ENCODE data around the gene MYORG. TPM values are rescaled to one million over a fixed set of nuclear protein-coding genes. Genes with fewer than 3 reads are reported as not detected.
A peak's percentile ranks its signal among the peaks of the same experiment; 100 is the strongest.

MYORG gene
- total RNA-seq, 3 donors from 2014 or later (not counting 1 experiment from before 2014, with no cell fraction given): 0.58 to 0.93 (median 0.92) TPM

DNA sequence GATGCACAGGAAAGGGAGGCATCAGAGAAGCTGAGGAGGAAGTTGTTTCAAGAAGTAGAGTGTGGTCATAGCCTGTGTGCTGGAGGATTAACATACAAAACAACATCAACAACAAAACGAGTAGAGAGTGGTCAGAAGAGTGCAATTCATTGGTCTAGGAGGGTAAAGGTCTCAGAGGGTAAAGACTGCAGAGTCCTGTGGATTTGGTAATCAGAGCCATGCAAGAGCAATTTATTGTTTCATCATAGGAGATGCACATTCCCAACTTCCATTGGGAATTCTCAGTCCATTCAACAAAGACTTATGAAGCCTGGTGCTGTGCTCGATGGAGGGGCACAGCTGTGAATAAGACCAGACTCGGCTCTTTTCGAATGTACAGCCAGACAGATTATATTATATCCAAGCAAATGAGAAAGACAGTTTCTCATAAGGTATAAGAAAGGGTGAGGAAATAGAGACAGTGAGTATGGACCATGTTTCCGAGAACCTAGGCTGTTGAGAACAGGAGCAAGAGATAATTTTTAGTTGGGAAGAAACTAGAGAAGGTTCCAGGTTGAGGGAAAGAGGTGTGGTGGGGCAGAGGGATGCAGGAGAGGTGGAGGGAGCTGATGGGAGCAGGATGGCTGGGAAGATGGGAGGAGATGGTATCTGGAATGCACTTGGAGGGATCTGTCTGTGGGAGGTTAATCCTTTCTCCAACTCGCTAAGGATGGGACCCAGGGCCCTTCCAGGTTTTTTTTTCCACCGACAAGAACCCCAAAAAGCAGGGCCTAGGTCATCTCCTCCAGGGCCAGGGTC, 7.9 kb upstream of the MYORG start:
- H3K4me1 Mint-ChIP-seq: peaks cover 22 to 23% of the 10 kb centered on the region in 2 donors
- 86% methylated on average over 6 of the region's 7 CpGs for WGBS (ENCODE audit: insufficient coverage)
- H3K36me3 Mint-ChIP-seq: no peaks in the 10 kb centered on the region
- Histone ChIP-seq H3K9me3 (ENCODE audit: control insufficient read depth, insufficient read depth, low read length) (no peaks in the 10 kb centered on the region), H3K27ac (ENCODE audit: low read length) (no peak overlapping the region), H3K36me3 (ENCODE audit: control insufficient read depth, insufficient read depth, low read length) (no peaks in the 10 kb centered on the region), H3K4me1 (ENCODE audit: control insufficient read depth, insufficient read depth, low read length) (peaks cover 18% of the 10 kb centered on the region), H3K27me3 (ENCODE audit: control insufficient read depth, insufficient read depth, low read length) (no peaks in the 10 kb centered on the region), H3K4me3 (ENCODE audit: low read length) (no peak overlapping the region)
- H3K4me3 Mint-ChIP-seq: no peak overlapping the region
- TF ChIP-seq CTCF (IDR thresholded peaks at IDR 0.05): no peak
- H3K27ac Mint-ChIP-seq: no peak overlapping the region
- ATAC-seq: no peak
- intact Hi-C loops (cut with micrococcal nuclease): no loop called here
- no peak for DNase-seq
- H3K27me3 Mint-ChIP-seq (ENCODE audit: low read depth in 2 of 2): peaks cover 12 to 16% of the 10 kb centered on the region in 2 donors
- no peaks in the 10 kb centered on the region for H3K9me3 Mint-ChIP-seq

DNA sequence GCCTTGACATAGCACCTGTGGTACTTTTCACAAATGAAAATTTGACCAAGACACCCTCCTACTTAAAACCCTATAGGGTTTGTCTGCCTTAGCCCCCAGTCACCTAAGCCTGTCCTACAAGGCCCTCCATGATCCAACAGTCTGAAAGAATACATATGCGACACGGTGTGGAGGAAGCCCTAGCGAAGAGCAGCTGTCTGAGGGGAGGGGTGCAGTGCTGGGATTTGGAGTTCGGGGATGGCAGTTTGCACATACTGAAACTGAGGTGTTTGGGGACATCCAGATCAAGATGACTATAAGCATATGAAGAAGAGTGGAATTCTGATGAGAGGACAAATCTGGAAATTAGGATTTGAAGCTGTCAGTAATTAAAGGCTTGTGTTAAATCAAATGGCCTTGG, 7.2 kb upstream of the MYORG start:
- Mint-ChIP-seq H3K36me3 (no peaks in the 10 kb centered on the region), H3K27ac (no peak overlapping the region), H3K9me3 (no peaks in the 10 kb centered on the region), H3K4me3 (no peak overlapping the region), H3K27me3 (ENCODE audit: low read depth in 2 of 2) (peaks cover 11 to 12% of the 10 kb centered on the region in 2 donors), H3K4me1 (peaks cover 28 to 29% of the 10 kb centered on the region in 2 donors)
- intact Hi-C loops (cut with micrococcal nuclease): no loop called here
- 93% methylated on average over 4 of the region's 4 CpGs for WGBS (ENCODE audit: insufficient coverage)
- no peaks in the 10 kb centered on the region for H3K9me3 ChIP-seq (ENCODE audit: control insufficient read depth, insufficient read depth, low read length)
- H3K27me3 ChIP-seq (ENCODE audit: control insufficient read depth, insufficient read depth, low read length): no peaks in the 10 kb centered on the region
- no peaks in the 10 kb centered on the region for H3K36me3 ChIP-seq (ENCODE audit: control insufficient read depth, insufficient read depth, low read length)
- no peak overlapping the region for H3K27ac ChIP-seq (ENCODE audit: low read length)
- ATAC-seq (no peak), DNase-seq (no peak)
- no peak for TF ChIP-seq CTCF (IDR thresholded peaks at IDR 0.05)
- H3K4me3 ChIP-seq (ENCODE audit: low read length): no peak overlapping the region
- H3K4me1 ChIP-seq (ENCODE audit: control insufficient read depth, insufficient read depth, low read length): peaks cover 23% of the 10 kb centered on the region

DNA sequence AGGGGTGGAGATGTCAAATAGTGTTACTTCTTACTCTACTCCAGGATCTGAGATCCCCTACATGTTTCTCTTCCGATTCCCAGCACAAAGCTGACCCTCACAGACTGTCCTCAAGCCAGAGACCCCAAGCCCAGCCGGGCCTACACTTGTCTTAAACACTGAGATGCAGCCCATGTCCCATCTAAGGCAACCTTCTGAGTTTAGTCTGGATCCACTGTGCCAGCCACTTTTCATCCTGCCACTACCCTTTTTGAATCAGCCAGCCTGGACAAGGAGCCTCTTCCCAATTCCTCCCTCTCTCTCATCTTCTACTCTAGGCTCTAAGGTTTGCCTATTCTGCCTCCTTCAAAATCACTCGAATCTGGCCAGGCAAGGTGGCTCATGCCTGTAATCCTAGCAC, 6.2 kb upstream of the MYORG start:
- DNase-seq (no peak), ATAC-seq (no peak)
- Mint-ChIP-seq H3K4me1 (peaks cover 29 to 34% of the 10 kb centered on the region in 2 donors), H3K36me3 (no peaks in the 10 kb centered on the region), H3K9me3 (no peaks in the 10 kb centered on the region), H3K4me3 (peak overlapping the region; percentile 25), H3K27me3 (ENCODE audit: low read depth in 2 of 2) (peaks cover 5 to 11% of the 10 kb centered on the region in 2 donors), H3K27ac (no peak overlapping the region)
- H3K36me3 ChIP-seq (ENCODE audit: control insufficient read depth, insufficient read depth, low read length): no peaks in the 10 kb centered on the region
- TF ChIP-seq CTCF (IDR thresholded peaks at IDR 0.05): no peak
- no peak overlapping the region for H3K27ac ChIP-seq (ENCODE audit: low read length)
- peaks cover 23% of the 10 kb centered on the region for H3K4me1 ChIP-seq (ENCODE audit: control insufficient read depth, insufficient read depth, low read length)
- H3K27me3 ChIP-seq (ENCODE audit: control insufficient read depth, insufficient read depth, low read length): no peaks in the 10 kb centered on the region
- H3K9me3 ChIP-seq (ENCODE audit: control insufficient read depth, insufficient read depth, low read length): no peaks in the 10 kb centered on the region
- intact Hi-C loops (cut with micrococcal nuclease): no loop called here
- no peak overlapping the region for H3K4me3 ChIP-seq (ENCODE audit: low read length)
- WGBS (ENCODE audit: insufficient coverage): 93% methylated on average over 3 of the region's 3 CpGs
